ENCODE results near the gene PAN3.

DNA sequence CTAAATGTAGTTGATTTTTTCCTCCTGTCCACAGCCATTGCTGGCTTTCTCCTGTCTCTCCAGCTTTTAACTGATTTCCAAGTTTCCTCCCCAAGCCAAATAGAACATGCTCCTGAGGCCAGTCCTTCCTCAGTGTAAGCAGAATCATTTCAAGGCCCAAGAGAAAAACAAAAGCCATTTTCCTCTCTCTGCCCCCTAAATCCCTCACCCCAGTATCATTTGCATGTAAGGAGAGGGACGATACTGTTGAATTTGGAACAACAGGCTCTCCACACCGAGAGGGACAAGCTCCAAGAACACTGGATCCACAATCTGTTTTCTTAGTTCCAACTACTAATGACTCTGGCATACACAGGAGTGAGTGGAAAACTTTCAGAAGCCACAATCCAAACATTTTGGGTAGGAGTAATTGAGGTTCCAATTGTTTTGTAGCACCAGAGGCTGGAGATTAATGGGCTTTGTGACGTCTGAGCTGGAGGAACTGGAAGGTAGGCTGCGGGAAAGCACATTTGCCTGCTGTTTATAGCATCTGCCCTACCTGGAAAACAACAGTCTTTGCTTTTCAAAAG lies 199.7 kb downstream of the PAN3 start:
- TF ChIP-seq, protein P1, sequence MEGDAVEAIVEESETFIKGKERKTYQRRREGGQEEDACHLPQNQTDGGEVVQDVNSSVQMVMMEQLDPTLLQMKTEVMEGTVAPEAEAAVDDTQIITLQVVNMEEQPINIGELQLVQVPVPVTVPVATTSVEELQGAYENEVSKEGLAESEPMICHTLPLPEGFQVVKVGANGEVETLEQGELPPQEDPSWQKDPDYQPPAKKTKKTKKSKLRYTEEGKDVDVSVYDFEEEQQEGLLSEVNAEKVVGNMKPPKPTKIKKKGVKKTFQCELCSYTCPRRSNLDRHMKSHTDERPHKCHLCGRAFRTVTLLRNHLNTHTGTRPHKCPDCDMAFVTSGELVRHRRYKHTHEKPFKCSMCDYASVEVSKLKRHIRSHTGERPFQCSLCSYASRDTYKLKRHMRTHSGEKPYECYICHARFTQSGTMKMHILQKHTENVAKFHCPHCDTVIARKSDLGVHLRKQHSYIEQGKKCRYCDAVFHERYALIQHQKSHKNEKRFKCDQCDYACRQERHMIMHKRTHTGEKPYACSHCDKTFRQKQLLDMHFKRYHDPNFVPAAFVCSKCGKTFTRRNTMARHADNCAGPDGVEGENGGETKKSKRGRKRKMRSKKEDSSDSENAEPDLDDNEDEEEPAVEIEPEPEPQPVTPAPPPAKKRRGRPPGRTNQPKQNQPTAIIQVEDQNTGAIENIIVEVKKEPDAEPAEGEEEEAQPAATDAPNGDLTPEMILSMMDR (IDR thresholded peaks at IDR 0.05 in 8 of 11, conservative IDR thresholded peaks at IDR 0.05 in 3 of 11), result no peak
- TF ChIP-seq POLR2AphosphoS5 (IDR thresholded peaks at IDR 0.05) (no peak), POLR2A (IDR thresholded peaks at IDR 0.05) (no peak)
